Body of pancreas (tissue), 4 donors: ENCODE data around the gene SLC35D1.

Experiments
- POLR2A ChIP-seq, 3 donors: fragments of 450-650 bp; IDR thresholded peaks; one replicate each; pipeline ENCODE4 v1.6.1; 2016; ENCODE audit warnings: antibody characterized with exemption in 3 of 3, mild to moderate bottlenecking in 2 of 3
- TF ChIP-seq, protein P1 (sequence below), 7 experiments: fragments of 450-650 bp in 4 of 7; fragments of 200-600 bp in 3 of 7; sonication (generic) in 3 of 7; IDR thresholded peaks; one replicate each; pipeline ENCODE4 v1.5.1; 2016 to 2019; ENCODE audit warnings: antibody characterized with exemption in 7 of 7

DNA sequence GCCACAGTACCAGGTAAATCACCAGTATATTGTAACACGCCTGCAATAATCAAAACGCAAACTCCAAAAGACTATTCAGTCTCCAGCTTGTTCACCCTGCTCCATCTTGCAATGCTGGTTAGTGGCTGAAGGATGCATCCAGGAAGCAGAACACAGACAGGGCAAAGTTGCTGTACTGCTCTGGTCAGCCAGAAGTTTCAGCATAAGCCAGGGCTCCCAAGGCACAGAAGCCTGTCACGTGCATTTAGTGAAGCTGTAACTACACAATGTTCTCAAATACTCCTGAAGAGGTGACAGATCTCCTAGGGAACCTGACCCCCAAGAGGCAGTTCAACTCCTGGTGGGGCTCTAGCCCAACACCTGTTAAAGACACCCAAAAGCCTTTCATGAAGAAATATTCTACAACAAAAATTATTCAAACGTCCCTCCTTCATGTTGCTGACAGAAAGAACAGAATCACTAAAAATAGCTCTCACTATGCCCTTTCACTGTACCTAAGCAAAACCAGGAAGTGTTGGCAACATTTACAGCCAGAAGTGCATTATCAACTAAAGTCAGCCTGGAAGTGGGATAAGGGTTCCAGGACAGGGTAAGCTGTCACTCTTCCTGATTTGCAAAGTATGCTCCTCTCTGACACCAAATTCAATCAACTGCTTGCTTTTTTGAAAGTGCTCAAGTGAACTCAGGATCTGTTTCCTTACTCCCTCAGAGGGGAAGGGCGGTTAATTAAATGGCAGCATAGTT is 52.1 kb downstream of the SLC35D1 start:
- TF ChIP-seq, protein P1, sequence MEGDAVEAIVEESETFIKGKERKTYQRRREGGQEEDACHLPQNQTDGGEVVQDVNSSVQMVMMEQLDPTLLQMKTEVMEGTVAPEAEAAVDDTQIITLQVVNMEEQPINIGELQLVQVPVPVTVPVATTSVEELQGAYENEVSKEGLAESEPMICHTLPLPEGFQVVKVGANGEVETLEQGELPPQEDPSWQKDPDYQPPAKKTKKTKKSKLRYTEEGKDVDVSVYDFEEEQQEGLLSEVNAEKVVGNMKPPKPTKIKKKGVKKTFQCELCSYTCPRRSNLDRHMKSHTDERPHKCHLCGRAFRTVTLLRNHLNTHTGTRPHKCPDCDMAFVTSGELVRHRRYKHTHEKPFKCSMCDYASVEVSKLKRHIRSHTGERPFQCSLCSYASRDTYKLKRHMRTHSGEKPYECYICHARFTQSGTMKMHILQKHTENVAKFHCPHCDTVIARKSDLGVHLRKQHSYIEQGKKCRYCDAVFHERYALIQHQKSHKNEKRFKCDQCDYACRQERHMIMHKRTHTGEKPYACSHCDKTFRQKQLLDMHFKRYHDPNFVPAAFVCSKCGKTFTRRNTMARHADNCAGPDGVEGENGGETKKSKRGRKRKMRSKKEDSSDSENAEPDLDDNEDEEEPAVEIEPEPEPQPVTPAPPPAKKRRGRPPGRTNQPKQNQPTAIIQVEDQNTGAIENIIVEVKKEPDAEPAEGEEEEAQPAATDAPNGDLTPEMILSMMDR (IDR thresholded peaks at IDR 0.05): no peak
- TF ChIP-seq POLR2A (IDR thresholded peaks at IDR 0.05): no peak
